H54 (cell line): ENCODE results near the gene CTIF.

ENCODE experiments used
- DNase-seq: peaks from one replicate; pipeline ENCODE4 v3.0.0; 2011; ENCODE audit warnings: low spot score, mixed read lengths; ENCODE audit not compliant: insufficient read length
- FAIRE-seq: peaks from 3 replicates; lab custom pipeline; 2011; peaks lifted over from hg19 to GRCh38; lab: Jason Lieb, UNC
- POLR2A ChIP-seq: IDR thresholded peaks from 2 replicates; pipeline ENCODE4 v1.6.1; 2011; ENCODE audit warnings: low read depth, mild to moderate bottlenecking, low read length

Gene CTIF

GRCh38 chr18:48629730-48630324 lies 91.0 kb downstream of the CTIF start:
- DNase-seq (peak; percentile 53), FAIRE-seq (no peak)
- no peak for TF ChIP-seq POLR2A

- no peak for TF ChIP-seq POLR2A
- FAIRE-seq (no peak), DNase-seq (no peak)
Observed at GRCh38 chr18:48631851-48632250, 93.0 kb downstream of the CTIF start.

GRCh38 chr18:48632676-48633257 lies 93.9 kb downstream of the CTIF start:
- FAIRE-seq, result no peak
- TF ChIP-seq POLR2A, result no peak
- no peak for DNase-seq

GRCh38 chr18:48634491-48634890 lies 95.7 kb downstream of the CTIF start:
- FAIRE-seq, result no peak
- DNase-seq, result no peak

GRCh38 chr18:48634975-48635374 lies 96.1 kb downstream of the CTIF start:
- DNase-seq (no peak), FAIRE-seq (no peak)
- TF ChIP-seq POLR2A, result no peak

More at GRCh38 chr18:48634491-48634890, 95.7 kb downstream of the CTIF start:
- no peak for TF ChIP-seq POLR2A

GRCh38 chr18:48635806-48636205 lies 97.0 kb downstream of the CTIF start:
- FAIRE-seq (no peak), DNase-seq (no peak)
- TF ChIP-seq POLR2A, result no peak

GRCh38 chr18:48636436-48636835 lies 97.6 kb downstream of the CTIF start:
- DNase-seq (no peak), FAIRE-seq (no peak)
- no peak for TF ChIP-seq POLR2A

GRCh38 chr18:48637081-48637990 lies 98.5 kb downstream of the CTIF start:
- FAIRE-seq, result no peak
- no peak for TF ChIP-seq POLR2A
- DNase-seq, result no peak

GRCh38 chr18:48638451-48638850 lies 99.6 kb downstream of the CTIF start:
- DNase-seq, result no peak
- no peak for FAIRE-seq
- no peak for TF ChIP-seq POLR2A

- TF ChIP-seq POLR2A, result no peak
- no peak for FAIRE-seq
- DNase-seq, result no peak
Observed at GRCh38 chr18:48638896-48639771, 100.3 kb downstream of the CTIF start.

GRCh38 chr18:48639772-48640432 lies 101.1 kb downstream of the CTIF start:
- DNase-seq (no peak), FAIRE-seq (no peak)
- TF ChIP-seq POLR2A, result no peak

- DNase-seq (peak; percentile 57), FAIRE-seq (no peak)
- no peak for TF ChIP-seq POLR2A
Observed at GRCh38 chr18:48640566-48641270, 101.9 kb downstream of the CTIF start.
